ENCODE results near the gene HMX1. TPM values are rescaled to one million over a fixed set of nuclear protein-coding genes. Genes with fewer than 3 reads are reported as not detected.

Gene HMX1
- total RNA-seq, 1 experiment from 2014 or later, result 0.20 TPM

DNA sequence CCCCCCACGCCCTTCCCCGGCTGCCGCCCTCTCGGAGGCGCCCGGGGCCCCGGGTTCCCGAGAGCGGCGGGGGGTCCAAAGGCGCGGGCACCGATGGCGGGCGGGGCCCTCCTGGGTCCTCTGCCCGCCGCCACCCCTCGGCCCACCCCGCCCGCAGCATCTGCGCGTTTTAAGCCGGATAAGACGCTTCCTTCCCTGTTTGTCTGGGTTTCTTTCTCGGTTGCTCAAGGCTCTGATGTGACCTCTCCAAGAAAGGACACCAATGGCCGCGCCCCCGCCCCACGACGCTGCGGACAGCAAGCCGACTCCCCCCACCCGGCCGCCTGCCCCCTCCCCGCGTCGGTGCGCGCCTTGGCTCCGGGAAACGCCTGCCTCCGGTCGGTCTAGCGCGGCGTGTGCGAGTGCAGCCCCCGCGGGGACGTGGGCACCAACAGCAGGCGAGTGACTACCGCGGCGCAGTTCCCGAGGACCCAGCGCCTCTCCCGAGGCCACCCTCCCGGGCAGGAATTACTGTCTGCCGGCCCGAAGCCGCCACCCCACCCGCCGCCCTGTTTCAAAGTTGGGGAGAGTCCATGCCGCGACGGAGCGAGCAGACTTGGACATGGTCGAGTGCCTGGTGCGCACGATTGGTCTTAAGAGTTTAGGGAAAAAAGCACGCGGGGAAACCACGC, 21.1 kb upstream of the HMX1 start:
- no TSS peak for BruUV-seq (replicated peaks)
- H3K4me3 Mint-ChIP-seq (ENCODE audit: unreplicated experiment), result no peak overlapping the region
- no peak overlapping the region for H3K27ac Mint-ChIP-seq (ENCODE audit: unreplicated experiment)
- Histone ChIP-seq H3K36me3 (ENCODE audit: control insufficient read depth, insufficient read depth, low read length) (no peaks in the 10 kb centered on the region), H3K27me3 (replicated peaks; ENCODE audit: control insufficient read depth, insufficient read depth, low read length) (no peaks in the 10 kb centered on the region), H3K4me3 (ENCODE audit: low read depth, low read length) (no peak overlapping the region), H3K9me3 (no peaks in the 10 kb centered on the region), H3K4me1 (no peaks in the 10 kb centered on the region)
- TF ChIP-seq, protein P1, sequence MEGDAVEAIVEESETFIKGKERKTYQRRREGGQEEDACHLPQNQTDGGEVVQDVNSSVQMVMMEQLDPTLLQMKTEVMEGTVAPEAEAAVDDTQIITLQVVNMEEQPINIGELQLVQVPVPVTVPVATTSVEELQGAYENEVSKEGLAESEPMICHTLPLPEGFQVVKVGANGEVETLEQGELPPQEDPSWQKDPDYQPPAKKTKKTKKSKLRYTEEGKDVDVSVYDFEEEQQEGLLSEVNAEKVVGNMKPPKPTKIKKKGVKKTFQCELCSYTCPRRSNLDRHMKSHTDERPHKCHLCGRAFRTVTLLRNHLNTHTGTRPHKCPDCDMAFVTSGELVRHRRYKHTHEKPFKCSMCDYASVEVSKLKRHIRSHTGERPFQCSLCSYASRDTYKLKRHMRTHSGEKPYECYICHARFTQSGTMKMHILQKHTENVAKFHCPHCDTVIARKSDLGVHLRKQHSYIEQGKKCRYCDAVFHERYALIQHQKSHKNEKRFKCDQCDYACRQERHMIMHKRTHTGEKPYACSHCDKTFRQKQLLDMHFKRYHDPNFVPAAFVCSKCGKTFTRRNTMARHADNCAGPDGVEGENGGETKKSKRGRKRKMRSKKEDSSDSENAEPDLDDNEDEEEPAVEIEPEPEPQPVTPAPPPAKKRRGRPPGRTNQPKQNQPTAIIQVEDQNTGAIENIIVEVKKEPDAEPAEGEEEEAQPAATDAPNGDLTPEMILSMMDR (IDR thresholded peaks at IDR 0.05; ENCODE audit: insufficient read depth in 1 of 2, low read depth in 1 of 2, low read length in 1 of 2, severe bottlenecking in 1 of 2, unreplicated experiment in 1 of 2), result no peak
- no peak for DNase-seq
- intact Hi-C loops (cut with micrococcal nuclease; ENCODE audit: unreplicated experiment), result no loop called here
- no peaks in the 10 kb centered on the region for H3K9me3 Mint-ChIP-seq (ENCODE audit: unreplicated experiment)
- ChIA-PET CTCF (no interaction called here), POLR2A (no interaction called here)
- no peaks in the 10 kb centered on the region for H3K27me3 Mint-ChIP-seq (ENCODE audit: insufficient read depth, unreplicated experiment)
- H3K4me1 Mint-ChIP-seq (ENCODE audit: low read depth, unreplicated experiment), result no peaks in the 10 kb centered on the region
- no peaks in the 10 kb centered on the region for H3K36me3 Mint-ChIP-seq (ENCODE audit: insufficient read depth, unreplicated experiment)

DNA sequence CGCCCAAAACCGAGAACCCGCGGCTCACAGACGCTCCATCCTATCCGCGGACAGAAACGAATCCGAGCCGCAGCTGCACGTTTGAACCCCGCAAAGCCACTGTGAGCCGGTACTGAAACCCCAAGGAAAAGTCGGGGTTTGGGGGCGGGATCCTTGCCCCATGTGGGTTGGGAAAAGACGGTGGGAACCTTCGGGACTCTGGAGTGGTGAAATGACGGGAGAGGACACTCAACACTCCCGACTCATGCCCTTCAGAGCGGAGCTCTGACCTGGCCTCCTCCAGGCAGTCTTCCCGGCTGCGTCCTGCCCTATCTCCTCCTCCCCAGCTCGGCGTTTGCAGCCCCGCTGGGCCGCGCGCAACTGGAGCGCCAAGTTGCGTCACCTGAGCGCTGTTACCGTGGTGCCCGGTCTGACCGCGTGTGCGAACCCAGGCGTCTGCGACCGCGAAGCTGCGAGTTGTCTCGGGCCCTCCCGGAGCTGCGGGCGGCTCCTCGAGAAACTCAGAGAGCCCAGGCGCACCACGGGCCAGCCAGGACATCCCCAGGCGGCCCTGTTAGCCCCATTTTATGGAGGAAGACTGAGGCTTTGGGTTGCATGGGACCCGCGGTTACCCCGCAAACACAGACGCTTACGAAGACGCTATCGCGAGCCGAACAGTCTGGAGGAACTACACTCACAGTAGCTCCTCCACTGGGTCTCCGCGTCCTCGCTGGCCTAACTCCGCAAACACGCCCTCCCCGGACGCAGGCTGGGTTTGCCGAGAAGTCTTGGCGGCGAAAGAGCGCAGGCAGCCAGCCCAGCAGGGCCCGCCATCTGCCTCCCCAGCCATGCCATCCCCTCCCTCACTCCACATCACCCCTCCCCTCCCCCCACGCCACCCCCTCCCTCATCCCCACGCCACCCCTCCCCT, 20.3 kb upstream of the HMX1 start:
- TF ChIP-seq, protein P1 (IDR thresholded peaks at IDR 0.05; ENCODE audit: insufficient read depth in 1 of 2, low read depth in 1 of 2, low read length in 1 of 2, severe bottlenecking in 1 of 2, unreplicated experiment in 1 of 2), result no peak
- intact Hi-C loops (cut with micrococcal nuclease; ENCODE audit: unreplicated experiment), result no loop called here
- no peaks in the 10 kb centered on the region for H3K36me3 ChIP-seq (ENCODE audit: control insufficient read depth, insufficient read depth, low read length)
- no peak overlapping the region for H3K4me3 ChIP-seq (ENCODE audit: low read depth, low read length)
- POLR2A ChIA-PET, result no interaction called here
- no peaks in the 10 kb centered on the region for H3K27me3 Mint-ChIP-seq (ENCODE audit: insufficient read depth, unreplicated experiment)
- no peak for DNase-seq
- H3K4me3 Mint-ChIP-seq (ENCODE audit: unreplicated experiment), result no peak overlapping the region
- H3K27ac Mint-ChIP-seq (ENCODE audit: unreplicated experiment), result no peak overlapping the region
- no peaks in the 10 kb centered on the region for H3K27me3 ChIP-seq (replicated peaks; ENCODE audit: control insufficient read depth, insufficient read depth, low read length)
- no peaks in the 10 kb centered on the region for H3K9me3 Mint-ChIP-seq (ENCODE audit: unreplicated experiment)
- BruUV-seq (replicated peaks), result no TSS peak
- H3K4me1 Mint-ChIP-seq (ENCODE audit: low read depth, unreplicated experiment), result no peaks in the 10 kb centered on the region
- CTCF ChIA-PET, result no interaction called here
- no peaks in the 10 kb centered on the region for H3K9me3 ChIP-seq
- H3K4me1 ChIP-seq, result no peaks in the 10 kb centered on the region
- no peaks in the 10 kb centered on the region for H3K36me3 Mint-ChIP-seq (ENCODE audit: insufficient read depth, unreplicated experiment)

DNA sequence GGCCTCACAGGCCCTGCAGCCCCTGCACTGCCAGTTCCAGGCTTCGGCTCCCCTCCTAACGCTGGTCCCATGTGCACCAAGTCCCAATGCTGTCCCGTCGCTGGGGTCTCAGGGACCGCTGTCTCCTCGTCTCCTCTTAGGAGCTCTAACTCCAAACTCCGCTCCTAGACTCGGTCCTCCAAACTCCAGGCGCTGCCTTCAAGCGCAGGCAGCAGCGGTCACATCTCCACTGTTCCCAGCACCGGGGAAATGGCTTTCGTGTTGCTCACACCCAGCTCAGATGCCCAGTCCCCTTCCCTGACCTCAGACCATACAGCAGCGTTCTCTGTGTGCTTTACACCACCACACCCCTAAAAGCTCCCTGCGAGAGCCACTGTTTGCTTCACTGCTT, 19.6 kb upstream of the HMX1 start:
- ChIA-PET CTCF (no interaction called here), POLR2A (no interaction called here)
- no peak overlapping the region for H3K27ac Mint-ChIP-seq (ENCODE audit: unreplicated experiment)
- no TSS peak for BruUV-seq (replicated peaks)
- no peaks in the 10 kb centered on the region for H3K4me1 Mint-ChIP-seq (ENCODE audit: low read depth, unreplicated experiment)
- no peaks in the 10 kb centered on the region for H3K9me3 ChIP-seq
- H3K4me1 ChIP-seq, result no peaks in the 10 kb centered on the region
- H3K36me3 Mint-ChIP-seq (ENCODE audit: insufficient read depth, unreplicated experiment), result no peaks in the 10 kb centered on the region
- intact Hi-C loops (cut with micrococcal nuclease; ENCODE audit: unreplicated experiment), result no loop called here
- no peaks in the 10 kb centered on the region for H3K36me3 ChIP-seq (ENCODE audit: control insufficient read depth, insufficient read depth, low read length)
- H3K27me3 Mint-ChIP-seq (ENCODE audit: insufficient read depth, unreplicated experiment), result no peaks in the 10 kb centered on the region
- TF ChIP-seq, protein P1 (IDR thresholded peaks at IDR 0.05; ENCODE audit: insufficient read depth in 1 of 2, low read depth in 1 of 2, low read length in 1 of 2, severe bottlenecking in 1 of 2, unreplicated experiment in 1 of 2), result no peak
- no peaks in the 10 kb centered on the region for H3K9me3 Mint-ChIP-seq (ENCODE audit: unreplicated experiment)
- no peaks in the 10 kb centered on the region for H3K27me3 ChIP-seq (replicated peaks; ENCODE audit: control insufficient read depth, insufficient read depth, low read length)
- no peak overlapping the region for H3K4me3 ChIP-seq (ENCODE audit: low read depth, low read length)
- H3K4me3 Mint-ChIP-seq (ENCODE audit: unreplicated experiment), result no peak overlapping the region
- DNase-seq, result no peak

Data from Caco-2 (cell line).